RWPE1 (cell line): Measurements from ENCODE around the gene EIF5A.

ENCODE experiments used
- CTCF ChIA-PET: fragments of 350-600 bp; sonication (Branson Sonifier 250); formaldehyde crosslinking; extraction: SDS; loops from one replicate; lab custom pipeline; 2021; lab: Yijun Ruan, JAX
- POLR2A ChIA-PET: fragments of 400-600 bp; formaldehyde crosslinking; extraction: SDS; loops from one replicate; lab custom pipeline; 2020; ENCODE audit warnings: antibody characterized with exemption; ENCODE audit not compliant: low non-redundant PET; lab: Yijun Ruan, JAX
- DNase-seq: peaks from one replicate; pipeline ENCODE4 v3.0.0; 2012; ENCODE audit warnings: low spot score
- H3K27ac ChIP-seq: fragments of 450-650 bp; 2 replicates; pipeline ENCODE4 v1.5.1; 2017
- CTCF ChIP-seq: fragments of 450-650 bp; conservative IDR thresholded peaks from 2 replicates; pipeline ENCODE4 v1.5.1; 2017; ENCODE audit warnings: low read depth, mild to moderate bottlenecking

EIF5A gene

GRCh38 chr17:7322520-7323194 lies 15.2 kb downstream of the EIF5A start:
- no peak for DNase-seq
- no peak for TF ChIP-seq CTCF
- no peak overlapping the region for H3K27ac ChIP-seq
- ChIA-PET CTCF (interaction anchor here (0.6 kb wide), 2 partner anchors 94 to 102 kb away, joined by 3 read pairs; no protein-coding TSS in a partner anchor), POLR2A (no interaction called here)

- peak overlapping the region; percentile 33 for H3K27ac ChIP-seq
- peak; percentile 36 for DNase-seq
- ChIA-PET CTCF (interaction anchor here (0.6 to 1.0 kb wide), 3 partner anchors 9 to 221 kb away, joined by 3 read pairs; partner anchors contain the start of gene GPS2), POLR2A (no interaction called here)
- TF ChIP-seq CTCF, result peak; percentile 85
These were observed 16.5 kb downstream of the EIF5A start for GRCh38 chr17:7323731-7324437.

GRCh38 chr17:7324438-7324779 lies 17.0 kb downstream of the EIF5A start:
- ChIA-PET CTCF (interaction anchor here (1.0 kb wide), 2 partner anchors 22 to 28 kb away, joined by 3 to 5 read pairs; no protein-coding TSS in a partner anchor), POLR2A (interaction anchor here (0.6 kb wide), 1 partner anchor 79 kb away, joined by 3 read pairs; no protein-coding TSS in a partner anchor)
- peak; percentile 51; the same call in 1 of the 2 replicates for TF ChIP-seq CTCF
- H3K27ac ChIP-seq, result peak overlapping the region; percentile 33
- DNase-seq, result no peak

GRCh38 chr17:7325031-7325528 lies 17.7 kb downstream of the EIF5A start:
- no peak for DNase-seq
- H3K27ac ChIP-seq, result peak overlapping the region; percentile 33
- ChIA-PET POLR2A (interaction anchor here (0.6 kb wide), 1 partner anchor 78 kb away, joined by 3 read pairs; no protein-coding TSS in a partner anchor), CTCF (interaction anchor here (0.6 to 1.0 kb wide), 3 partner anchors 21 to 236 kb away, joined by 3 to 5 read pairs (median 3); no protein-coding TSS in a partner anchor)
- no peak for TF ChIP-seq CTCF

GRCh38 chr17:7326186-7326585 lies 18.8 kb downstream of the EIF5A start:
- peak overlapping the region; percentile 25; the same call in 1 of the 2 replicates for H3K27ac ChIP-seq
- DNase-seq, result no peak
- no peak for TF ChIP-seq CTCF
- ChIA-PET CTCF (interaction anchor here (0.5 to 0.8 kb wide), 2 partner anchors 16 to 45 kb away, joined by 3 to 4 read pairs; partner anchors contain the start of gene SLC2A4), POLR2A (no interaction called here)

- TF ChIP-seq CTCF, result no peak
- POLR2A ChIA-PET, result interaction anchor here (0.6 kb wide), 1 partner anchor 24 kb away, joined by 7 read pairs; no protein-coding TSS in a partner anchor
- CTCF ChIA-PET, result no interaction called here
These were observed 19.6 kb downstream of the EIF5A start for GRCh38 chr17:7327056-7327455.

More at GRCh38 chr17:7327056-7327455, 19.6 kb downstream of the EIF5A start:
- DNase-seq, result no peak
- peak overlapping the region; percentile 25 for H3K27ac ChIP-seq
